ENCODE data around the gene TNPO1.

DNA sequence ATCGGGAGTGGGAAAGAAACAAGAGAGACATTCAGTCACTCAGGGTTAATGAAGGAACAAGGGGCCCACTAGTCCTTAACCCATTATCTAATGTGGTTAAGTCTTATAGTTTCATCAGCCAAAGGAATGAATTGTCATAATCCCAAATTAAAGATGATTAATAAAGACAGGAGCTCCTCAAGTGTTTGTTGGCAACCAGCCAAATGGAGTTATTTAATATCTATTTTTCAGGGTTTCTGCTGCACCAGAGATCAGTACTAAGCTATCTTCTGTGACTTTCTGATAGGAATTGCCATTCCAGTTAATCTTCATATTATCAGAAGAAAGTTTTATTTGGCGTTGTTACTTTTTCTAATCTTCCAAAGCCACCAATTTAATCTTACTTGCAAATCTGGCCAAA is 105.4 kb downstream of the TNPO1 start:
- no peak for TF ChIP-seq POLR2A (IDR thresholded peaks at IDR 0.05; ENCODE audit: low read depth, low read length)
- TF ChIP-seq TAF1 (IDR thresholded peaks at IDR 0.05; ENCODE audit: borderline replicate concordance, low read depth, low read length) = no peak

Measured in GM12892 (cell line).